IPS-15b (cell line): Measurements from ENCODE around the gene MAIP1.

Source experiments
- H3K27me3 ChIP-seq: one replicate; pipeline ENCODE4 v1.6.1; 2013; ENCODE audit warnings: low read length; ENCODE audit not compliant: control insufficient read depth, insufficient read depth
- H3K36me3 ChIP-seq: one replicate; pipeline ENCODE4 v1.6.1; 2013; ENCODE audit warnings: low read length; ENCODE audit not compliant: control insufficient read depth, insufficient read depth
- H3K4me1 ChIP-seq: one replicate; pipeline ENCODE4 v1.6.1; 2013; ENCODE audit warnings: mild to moderate bottlenecking, low read length; ENCODE audit not compliant: control insufficient read depth, insufficient read depth
- H3K4me3 ChIP-seq: one replicate; pipeline ENCODE4 v1.5.1; 2013; ENCODE audit warnings: low read depth, low read length
- H3K9ac ChIP-seq: one replicate; pipeline ENCODE4 v1.6.1; 2013; ENCODE audit warnings: low read depth, mild to moderate bottlenecking, low read length
- H3K9me3 ChIP-seq: one replicate; pipeline ENCODE4 v1.6.1; 2013; ENCODE audit warnings: mild to moderate bottlenecking, low read length; ENCODE audit not compliant: control insufficient read depth, insufficient read depth

The MAIP1 gene

DNA sequence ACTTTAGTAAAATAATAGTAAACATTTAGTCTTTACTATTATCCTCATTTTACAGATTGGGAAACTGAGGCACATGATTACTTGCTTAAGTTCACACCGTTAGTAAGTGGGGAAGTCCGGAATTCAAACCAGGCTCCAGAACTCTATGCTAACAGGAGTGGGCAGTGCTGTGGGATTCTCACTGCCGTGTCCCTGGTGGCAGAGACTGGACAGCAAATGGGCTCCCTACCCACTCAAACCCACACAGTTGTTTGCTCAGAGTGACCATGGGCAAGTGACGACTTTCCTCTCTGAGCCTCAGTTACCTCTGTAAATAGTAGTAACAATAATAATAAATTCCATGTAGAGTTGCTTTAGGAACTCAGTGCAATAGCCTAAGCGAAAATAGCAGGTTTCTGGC lies 24.0 kb downstream of the MAIP1 start:
- H3K4me3 ChIP-seq: peak overlapping the region; percentile 32

DNA sequence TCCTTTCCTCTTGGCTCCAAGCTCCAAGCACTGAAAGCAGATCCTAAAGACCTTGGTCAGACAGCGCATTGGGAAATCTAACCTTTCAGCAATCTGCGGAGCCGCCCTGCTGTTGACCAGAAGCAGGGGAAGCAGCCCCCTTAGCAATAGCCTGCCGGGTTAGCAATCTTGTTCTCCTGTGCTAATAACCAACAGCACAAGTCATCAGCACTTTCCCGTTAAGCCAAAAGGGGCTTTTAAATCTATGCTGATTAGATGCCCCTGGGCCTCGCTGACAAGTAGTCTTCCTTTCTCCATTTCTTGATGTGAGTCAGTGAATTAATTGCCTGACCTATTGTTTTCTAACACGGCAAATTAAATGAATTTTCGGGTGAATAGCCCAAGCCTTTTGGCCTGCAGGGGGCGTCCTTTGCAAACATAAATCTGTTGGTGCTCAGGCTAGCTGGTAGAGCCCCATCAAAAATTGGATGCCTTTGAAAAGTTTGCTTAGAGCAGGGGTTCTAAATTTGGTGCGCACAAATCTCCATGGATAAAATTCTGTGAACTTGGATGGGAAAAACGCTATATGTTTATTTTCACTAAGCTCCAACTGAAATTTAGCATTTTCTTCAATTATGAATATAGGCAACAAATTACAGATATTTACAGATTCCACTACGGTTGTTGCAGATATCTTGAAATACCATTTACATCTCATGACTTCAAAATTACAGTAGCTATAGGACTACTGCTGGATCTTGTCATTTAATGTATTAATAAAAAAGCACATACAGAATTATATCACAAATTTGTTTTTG lies 24.6 kb downstream of the MAIP1 start:
- H3K27me3 ChIP-seq: no peaks in the 10 kb centered on the region
- H3K9me3 ChIP-seq: no peaks in the 10 kb centered on the region
- no peak overlapping the region for H3K9ac ChIP-seq
- peak overlapping the region; percentile 32 for H3K4me3 ChIP-seq
- H3K36me3 ChIP-seq: no peaks in the 10 kb centered on the region
- peaks cover 25% of the 10 kb centered on the region for H3K4me1 ChIP-seq

More for the DNA sequence above, 24.0 kb downstream of the MAIP1 start:
- Histone ChIP-seq H3K9ac (no peak overlapping the region), H3K9me3 (no peaks in the 10 kb centered on the region), H3K36me3 (no peaks in the 10 kb centered on the region), H3K4me1 (peaks cover 21% of the 10 kb centered on the region), H3K27me3 (no peaks in the 10 kb centered on the region)

DNA sequence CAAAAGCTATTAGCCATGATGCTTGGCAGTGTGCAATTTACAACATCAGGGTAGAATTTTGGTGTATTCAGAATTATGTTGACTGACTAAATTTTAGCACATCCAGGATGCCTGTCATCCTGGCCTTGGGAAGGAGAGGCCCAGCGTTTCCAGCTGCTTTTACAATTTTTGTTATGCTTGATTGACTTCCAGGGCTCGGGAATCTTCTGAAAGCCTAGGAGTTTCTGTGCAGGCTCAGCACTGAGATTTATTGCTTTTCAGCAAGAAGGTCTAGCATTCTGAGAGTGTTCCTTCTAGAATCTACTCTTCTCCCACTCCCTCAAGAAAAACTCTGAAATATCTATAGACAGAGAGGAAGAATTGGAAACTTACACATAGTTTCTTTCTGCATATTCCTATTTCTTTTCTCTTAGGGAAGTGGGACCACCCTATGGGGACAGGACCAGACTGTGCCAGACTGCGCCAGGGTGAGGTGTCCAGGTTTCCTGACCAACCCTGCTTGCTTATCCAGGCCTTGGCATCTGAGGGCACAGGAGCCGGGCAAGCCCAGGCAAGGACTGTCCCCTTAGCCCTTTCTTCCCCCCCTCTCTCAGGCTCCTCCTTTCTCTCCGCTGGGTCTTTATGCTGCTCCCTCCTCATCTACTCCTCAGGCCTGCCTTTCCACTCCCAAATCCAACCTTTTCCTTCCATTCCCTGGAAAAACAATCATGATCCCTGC lies 26.9 kb downstream of the MAIP1 start:
- peaks cover 25% of the 10 kb centered on the region for H3K4me1 ChIP-seq
- H3K27me3 ChIP-seq: no peaks in the 10 kb centered on the region
- no peak overlapping the region for H3K4me3 ChIP-seq
- H3K9ac ChIP-seq: no peak overlapping the region
- H3K36me3 ChIP-seq: no peaks in the 10 kb centered on the region
- H3K9me3 ChIP-seq: no peaks in the 10 kb centered on the region

DNA sequence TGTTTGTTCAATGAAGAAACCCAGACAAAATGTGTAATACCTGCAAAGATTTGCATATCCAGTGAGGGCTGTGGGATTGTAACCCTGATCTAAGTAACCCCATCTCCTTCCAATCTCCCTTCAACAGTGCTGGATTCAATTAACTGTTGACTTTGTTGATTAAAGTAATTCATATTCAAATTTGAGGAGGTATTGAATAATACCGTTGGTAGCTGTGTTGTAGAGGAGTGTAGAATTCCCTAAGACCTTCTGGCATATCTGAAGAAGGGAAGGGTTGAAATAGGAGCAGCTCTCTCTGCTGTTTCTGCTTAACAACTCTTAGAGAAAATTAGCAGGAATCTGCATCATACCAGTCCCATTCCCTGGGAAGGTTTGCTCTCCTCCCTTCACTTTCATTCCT lies 28.2 kb downstream of the MAIP1 start:
- H3K9ac ChIP-seq: no peak overlapping the region
- H3K9me3 ChIP-seq: no peaks in the 10 kb centered on the region
- H3K4me1 ChIP-seq: peaks cover 25% of the 10 kb centered on the region
- H3K4me3 ChIP-seq: no peak overlapping the region
- no peaks in the 10 kb centered on the region for H3K36me3 ChIP-seq
- no peaks in the 10 kb centered on the region for H3K27me3 ChIP-seq

DNA sequence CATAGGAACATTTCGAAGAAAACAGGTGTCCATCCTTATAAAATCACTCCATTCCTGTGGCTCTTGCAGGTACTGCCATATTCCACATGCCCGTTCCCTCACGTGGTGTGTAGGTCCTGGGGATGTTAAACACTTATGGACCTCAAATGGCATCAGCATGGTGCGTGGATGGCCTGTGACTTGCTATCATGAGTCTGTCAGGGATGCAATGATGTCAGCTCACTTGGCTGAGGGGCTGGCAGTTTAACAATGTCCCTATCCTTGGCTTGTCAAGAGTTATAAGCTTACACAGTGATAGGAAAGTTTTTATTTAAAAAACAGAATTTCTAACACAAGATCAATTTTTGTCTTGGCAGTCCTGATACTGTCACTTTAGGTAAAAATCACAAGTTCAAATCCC lies 28.8 kb downstream of the MAIP1 start:
- H3K36me3 ChIP-seq: no peaks in the 10 kb centered on the region
- H3K4me3 ChIP-seq: no peak overlapping the region
- H3K9me3 ChIP-seq: no peaks in the 10 kb centered on the region
- peaks cover 25% of the 10 kb centered on the region for H3K4me1 ChIP-seq
- no peak overlapping the region for H3K9ac ChIP-seq
- no peaks in the 10 kb centered on the region for H3K27me3 ChIP-seq

DNA sequence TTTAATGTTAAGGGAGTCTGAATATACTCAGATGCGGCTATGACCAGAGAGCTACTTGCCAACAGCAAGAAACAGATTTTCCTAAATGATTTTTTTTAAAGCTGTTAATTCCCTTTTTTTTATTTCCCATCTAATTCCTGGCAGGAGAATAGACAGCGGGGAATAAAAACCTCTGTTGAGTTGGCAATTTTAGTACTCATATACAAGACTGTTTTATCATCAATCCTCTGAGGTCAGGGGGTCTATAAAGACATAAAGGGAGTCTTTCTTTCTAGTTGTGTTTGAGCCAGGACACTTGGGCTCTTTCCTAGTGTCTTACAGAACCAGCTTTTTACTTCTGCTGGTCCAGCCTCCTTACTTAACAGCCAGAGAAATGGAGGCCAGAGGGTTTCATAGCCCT lies 29.4 kb downstream of the MAIP1 start:
- no peaks in the 10 kb centered on the region for H3K9me3 ChIP-seq
- H3K36me3 ChIP-seq: no peaks in the 10 kb centered on the region
- H3K4me1 ChIP-seq: peaks cover 21% of the 10 kb centered on the region

DNA sequence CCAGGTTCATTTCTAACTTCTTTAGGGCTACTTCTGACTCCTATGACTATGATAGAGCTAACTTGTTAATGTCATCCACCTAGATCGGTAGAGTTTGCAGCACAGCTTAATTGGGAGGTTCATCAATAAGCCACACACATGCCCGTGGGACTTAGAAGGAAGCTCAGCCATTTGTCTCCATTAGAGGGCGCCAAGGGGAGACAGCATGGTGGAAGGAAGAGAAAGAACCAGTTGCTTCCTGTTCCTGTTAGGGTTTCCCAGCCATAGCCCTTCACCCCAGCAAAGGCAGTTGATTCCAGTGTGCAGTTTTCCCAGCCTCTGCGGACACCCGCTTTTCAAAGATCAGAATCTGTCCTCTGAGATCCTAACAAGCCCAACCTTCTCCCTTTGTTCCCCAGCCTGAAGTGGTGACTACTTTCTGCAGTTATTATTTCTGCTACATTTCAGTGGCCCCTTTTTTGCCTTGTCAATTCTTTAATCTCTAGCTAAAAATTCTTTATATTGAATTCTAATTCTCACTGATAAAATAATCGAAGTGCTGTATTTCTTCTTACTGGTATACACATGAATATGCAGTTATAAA lies 30.3 kb downstream of the MAIP1 start:
- Histone ChIP-seq H3K9ac (no peak overlapping the region), H3K36me3 (no peaks in the 10 kb centered on the region), H3K4me3 (no peak overlapping the region), H3K9me3 (no peaks in the 10 kb centered on the region), H3K4me1 (peaks cover 20% of the 10 kb centered on the region), H3K27me3 (no peaks in the 10 kb centered on the region)

More for the DNA sequence above, 29.4 kb downstream of the MAIP1 start:
- Histone ChIP-seq H3K9ac (no peak overlapping the region), H3K27me3 (no peaks in the 10 kb centered on the region), H3K4me3 (no peak overlapping the region)

DNA sequence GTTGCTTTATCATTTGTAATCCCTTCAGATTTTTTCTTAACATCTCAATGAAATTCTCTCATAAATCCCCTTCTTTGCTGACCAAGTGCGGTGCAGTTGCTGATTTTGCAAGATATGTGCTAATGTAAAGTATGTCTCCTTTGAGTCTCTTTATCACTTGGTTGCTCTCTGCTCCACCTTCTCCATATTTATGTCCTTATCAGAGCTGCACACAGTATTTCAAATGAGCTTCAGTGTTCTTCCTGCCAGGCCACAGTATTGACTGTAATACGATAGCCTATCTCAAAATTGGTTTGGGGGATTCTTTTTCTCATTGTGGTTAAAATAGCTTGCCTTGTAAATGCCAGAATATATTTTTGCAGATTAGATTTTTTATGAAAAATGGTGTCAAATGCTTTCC lies 32.2 kb downstream of the MAIP1 start:
- Histone ChIP-seq H3K27me3 (no peaks in the 10 kb centered on the region), H3K9ac (no peak overlapping the region), H3K4me3 (no peak overlapping the region), H3K9me3 (no peaks in the 10 kb centered on the region), H3K4me1 (peaks cover 20% of the 10 kb centered on the region), H3K36me3 (no peaks in the 10 kb centered on the region)

DNA sequence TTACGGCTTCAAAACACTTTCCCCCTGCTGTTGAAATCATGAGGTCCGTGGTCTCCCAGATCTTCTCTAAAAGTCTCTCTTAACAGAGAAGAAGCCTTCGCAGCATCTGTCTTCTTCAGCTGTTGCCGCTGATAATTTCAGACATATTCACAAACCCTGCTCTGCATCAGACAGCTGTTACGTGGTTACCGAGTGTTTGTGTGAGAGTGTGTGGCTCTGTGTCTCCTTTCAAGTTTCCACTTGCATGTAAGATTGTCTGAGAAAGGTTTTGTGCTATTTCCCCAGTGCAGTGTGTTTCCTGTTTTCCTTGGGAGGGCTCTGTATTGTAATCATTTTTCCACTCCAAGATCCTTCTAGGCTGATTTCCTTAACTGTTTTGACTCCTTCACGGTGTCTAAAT lies 32.8 kb downstream of the MAIP1 start:
- no peak overlapping the region for H3K9ac ChIP-seq
- H3K27me3 ChIP-seq: no peaks in the 10 kb centered on the region
- H3K4me1 ChIP-seq: peaks cover 16% of the 10 kb centered on the region
- no peak overlapping the region for H3K4me3 ChIP-seq
- no peaks in the 10 kb centered on the region for H3K36me3 ChIP-seq
- no peaks in the 10 kb centered on the region for H3K9me3 ChIP-seq

DNA sequence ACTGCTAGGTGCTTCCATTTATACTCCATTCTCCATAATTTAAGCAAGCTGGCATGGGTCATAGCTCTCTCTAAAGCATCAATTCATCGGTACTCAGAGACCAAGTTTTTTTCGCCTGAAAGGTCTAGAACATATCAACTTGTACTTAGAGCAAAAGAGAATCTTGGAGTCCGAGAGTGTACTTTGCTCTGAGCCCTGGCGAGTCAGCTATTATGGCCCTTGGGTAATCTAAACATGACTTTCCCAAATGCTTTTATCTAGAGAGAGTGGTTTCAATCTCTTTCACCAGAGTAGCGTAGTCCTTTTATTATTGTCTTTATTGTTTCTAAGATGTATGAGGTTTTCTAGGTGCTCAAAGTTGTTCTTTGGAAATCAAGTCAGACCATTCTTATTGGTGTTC lies 34.4 kb downstream of the MAIP1 start:
- Histone ChIP-seq H3K4me3 (no peak overlapping the region), H3K9me3 (no peaks in the 10 kb centered on the region), H3K4me1 (no peaks in the 10 kb centered on the region), H3K36me3 (no peaks in the 10 kb centered on the region), H3K27me3 (no peaks in the 10 kb centered on the region), H3K9ac (no peak overlapping the region)

DNA sequence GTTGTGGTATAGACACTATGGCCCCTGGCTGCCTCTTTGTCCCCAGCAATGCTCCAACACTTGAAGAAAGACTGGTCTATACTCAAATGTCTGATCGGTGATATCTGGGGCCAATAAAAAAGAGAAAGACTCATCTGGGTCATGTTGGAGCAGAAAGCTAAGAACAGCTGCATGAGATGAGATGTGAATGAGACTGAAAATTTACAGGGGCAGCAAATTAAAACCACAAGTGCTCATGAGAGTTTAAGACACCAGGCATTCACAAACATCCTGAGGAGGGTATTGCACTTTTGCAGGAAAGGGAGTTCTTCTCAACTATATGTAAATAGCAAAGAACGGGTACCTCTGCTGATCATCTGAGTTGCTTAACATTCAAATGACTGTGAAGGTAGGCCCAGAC lies 36.3 kb downstream of the MAIP1 start:
- Histone ChIP-seq H3K9ac (no peak overlapping the region), H3K9me3 (no peaks in the 10 kb centered on the region), H3K4me3 (no peak overlapping the region), H3K36me3 (no peaks in the 10 kb centered on the region), H3K4me1 (no peaks in the 10 kb centered on the region), H3K27me3 (no peaks in the 10 kb centered on the region)

DNA sequence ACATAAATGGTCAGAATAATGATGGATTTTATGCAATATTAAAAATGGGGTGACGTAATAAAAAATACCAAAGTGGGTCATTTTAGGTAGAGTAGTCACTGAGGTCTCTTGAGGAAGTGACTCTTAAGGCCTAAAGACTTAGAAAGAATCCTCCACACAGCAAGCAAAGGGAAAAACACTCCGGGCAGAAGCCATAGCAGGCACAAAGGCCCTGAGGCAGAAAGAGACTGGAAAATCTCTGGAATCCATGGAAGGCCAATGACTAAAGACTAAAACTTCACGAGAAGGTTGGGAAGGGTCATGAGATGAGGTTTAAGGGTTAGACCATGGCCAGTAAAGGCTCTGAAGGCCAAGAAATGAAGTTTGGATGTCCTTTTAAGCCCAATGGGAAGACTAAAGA lies 36.9 kb downstream of the MAIP1 start:
- H3K4me1 ChIP-seq: no peaks in the 10 kb centered on the region
- no peaks in the 10 kb centered on the region for H3K9me3 ChIP-seq
- H3K4me3 ChIP-seq: no peak overlapping the region
- no peaks in the 10 kb centered on the region for H3K27me3 ChIP-seq
- no peak overlapping the region for H3K9ac ChIP-seq
- no peaks in the 10 kb centered on the region for H3K36me3 ChIP-seq
